HG03354 (cell line): ENCODE results near the gene CNDP1.

ENCODE experiments used
- ATAC-seq: cut with Tn5 transposase; IDR thresholded peaks from one replicate; pipeline ENCODE4 v1.9.1; 2021; ENCODE audit warnings: mild to moderate bottlenecking; ENCODE audit not compliant: unreplicated experiment, poor library complexity, severe bottlenecking

Gene CNDP1

GRCh38 chr18:74610860-74611259 is 76.6 kb downstream of the CNDP1 start:
- ATAC-seq: no peak

DNA sequence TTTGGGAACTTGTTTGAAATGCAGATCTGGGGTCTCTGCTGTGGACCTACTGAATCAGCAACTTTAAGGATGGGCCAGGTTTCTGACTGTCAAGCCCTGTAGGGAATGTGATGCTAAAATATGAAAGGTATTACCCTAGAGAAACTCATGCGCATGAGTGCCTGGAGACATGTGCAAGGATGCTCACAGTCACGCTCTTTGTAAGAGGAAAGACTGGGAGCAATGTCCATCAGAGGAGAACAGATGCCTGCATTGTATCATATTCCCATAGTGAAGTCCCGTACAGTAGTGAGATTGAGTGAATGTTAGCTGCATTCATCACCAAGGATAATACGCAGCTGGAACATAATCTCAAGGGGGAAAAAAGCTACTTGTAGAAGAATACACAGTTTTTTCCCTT is 77.5 kb downstream of the CNDP1 start:
- ATAC-seq: no peak

DNA sequence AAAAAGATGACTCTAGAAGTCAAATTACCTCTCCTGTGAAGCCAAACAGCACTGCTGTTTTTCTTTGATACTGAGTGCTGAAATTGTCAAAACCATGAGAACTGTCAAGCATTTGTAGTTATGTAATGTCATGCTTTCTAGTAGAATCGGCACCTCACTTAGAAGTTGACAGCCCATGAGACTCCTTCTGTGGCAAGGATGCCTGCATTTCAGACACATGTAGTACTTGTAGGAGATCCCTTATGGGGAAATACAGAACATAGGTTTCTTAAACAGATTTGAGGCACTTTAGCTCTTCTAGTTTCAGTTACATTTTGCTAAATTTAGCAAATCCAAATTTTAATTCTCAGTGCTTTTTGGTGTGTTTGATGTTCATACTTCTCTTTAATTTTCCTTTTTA is 79.1 kb downstream of the CNDP1 start:
- no peak for ATAC-seq

GRCh38 chr18:74616494-74616893 is 82.2 kb downstream of the CNDP1 start:
- ATAC-seq: no peak

- no peak for ATAC-seq
Measured at GRCh38 chr18:74617486-74617885, 83.2 kb downstream of the CNDP1 start.

DNA sequence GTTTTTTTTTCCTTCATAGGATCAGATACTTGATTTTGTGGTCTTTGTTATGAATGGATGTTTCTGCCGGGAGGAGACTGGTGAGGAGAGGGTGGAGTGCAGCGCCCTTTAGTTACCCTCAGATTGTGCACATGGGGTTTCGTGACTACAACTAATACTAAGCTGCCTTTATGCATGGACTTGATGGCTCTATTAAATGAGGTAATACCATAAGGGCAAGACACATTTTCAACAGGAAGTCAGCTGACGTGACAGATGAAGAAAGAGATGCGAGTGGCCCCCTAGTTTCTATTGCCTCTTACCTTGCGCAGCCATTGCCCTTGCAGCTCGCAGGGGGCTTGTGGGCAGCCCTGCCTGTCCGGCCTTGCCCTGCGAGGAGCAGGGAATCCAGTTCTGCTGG is 87.8 kb downstream of the CNDP1 start:
- no peak for ATAC-seq

GRCh38 chr18:74623047-74623816 is 88.9 kb downstream of the CNDP1 start:
- ATAC-seq: no peak

DNA sequence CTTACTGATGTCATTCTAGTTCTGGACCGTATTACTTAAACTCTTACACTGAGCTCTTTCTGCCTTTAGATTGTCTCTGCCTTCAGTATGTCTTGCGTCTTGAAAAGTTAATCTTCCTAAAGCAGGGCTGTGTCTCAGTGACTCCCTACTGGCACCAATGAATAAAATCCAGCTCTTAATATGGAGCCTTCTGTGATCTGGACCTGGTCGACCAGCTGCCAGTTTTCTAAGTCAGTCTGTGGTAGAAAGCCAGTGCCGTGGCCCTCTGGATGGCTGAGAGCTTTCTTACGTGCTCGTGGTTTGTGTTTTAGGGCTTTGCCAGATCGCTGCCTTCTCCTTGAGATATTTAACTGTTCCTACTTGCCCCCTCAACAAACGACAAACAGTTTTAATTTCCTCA is 90.2 kb downstream of the CNDP1 start:
- no peak for ATAC-seq

DNA sequence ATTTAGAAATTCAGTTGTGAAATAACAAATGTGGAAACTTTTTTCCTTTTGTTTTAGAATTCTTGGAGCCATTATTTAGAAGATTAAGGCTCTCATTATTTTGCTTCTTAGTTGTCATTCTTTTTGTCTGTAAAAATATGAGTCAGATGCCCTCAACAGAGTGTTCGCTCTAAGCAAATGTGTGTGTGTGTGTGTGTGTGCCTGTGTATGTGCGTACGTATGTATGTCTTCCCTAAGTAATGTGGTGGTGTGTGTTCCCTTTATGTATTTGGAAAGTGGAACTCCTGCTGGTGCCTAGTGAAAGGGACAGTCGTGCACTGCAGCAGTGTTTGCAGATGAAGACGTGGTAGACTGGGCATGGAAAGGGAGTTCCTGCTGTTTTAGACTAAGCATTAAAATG is 90.9 kb downstream of the CNDP1 start:
- ATAC-seq: no peak

- no peak for ATAC-seq
Measured at GRCh38 chr18:74626049-74626874, 92.0 kb downstream of the CNDP1 start.

DNA sequence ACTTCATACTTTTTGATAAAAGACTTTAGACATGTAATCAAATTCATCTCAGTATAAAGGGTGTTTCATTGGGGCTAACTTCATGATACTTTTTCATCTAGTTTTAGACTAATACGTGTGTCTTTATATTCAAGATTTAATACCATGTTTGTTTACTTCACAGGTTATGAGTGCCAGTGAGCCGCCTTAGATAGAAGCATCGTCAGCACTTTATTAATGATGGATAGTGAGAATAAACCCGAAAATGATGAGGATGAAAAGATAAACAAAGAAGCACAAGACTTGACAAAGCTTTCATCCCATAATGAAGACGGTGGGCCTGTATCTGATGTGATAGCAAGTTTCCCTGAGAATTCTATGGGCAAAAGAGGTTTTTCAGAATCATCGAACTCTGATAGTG is 96.5 kb downstream of the CNDP1 start:
- ATAC-seq: no peak

DNA sequence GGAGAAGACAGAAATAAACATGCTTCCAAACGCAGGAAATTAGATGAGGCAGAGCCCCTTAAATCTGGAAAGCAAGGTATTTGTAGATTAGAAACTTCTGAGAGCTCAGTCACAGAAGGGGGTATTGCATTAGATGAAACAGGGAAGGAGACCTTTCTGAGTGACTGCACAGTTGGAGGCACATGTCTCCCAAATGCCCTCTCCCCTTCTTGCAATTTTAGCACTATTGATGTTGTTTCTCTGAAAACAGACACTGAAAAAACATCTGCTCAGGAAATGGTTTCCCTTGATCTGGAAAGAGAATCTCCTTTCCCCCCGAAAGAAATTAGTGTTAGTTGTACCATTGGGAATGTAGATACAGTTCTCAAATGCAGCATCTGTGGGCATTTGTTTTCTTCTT is 96.9 kb downstream of the CNDP1 start:
- no peak for ATAC-seq

DNA sequence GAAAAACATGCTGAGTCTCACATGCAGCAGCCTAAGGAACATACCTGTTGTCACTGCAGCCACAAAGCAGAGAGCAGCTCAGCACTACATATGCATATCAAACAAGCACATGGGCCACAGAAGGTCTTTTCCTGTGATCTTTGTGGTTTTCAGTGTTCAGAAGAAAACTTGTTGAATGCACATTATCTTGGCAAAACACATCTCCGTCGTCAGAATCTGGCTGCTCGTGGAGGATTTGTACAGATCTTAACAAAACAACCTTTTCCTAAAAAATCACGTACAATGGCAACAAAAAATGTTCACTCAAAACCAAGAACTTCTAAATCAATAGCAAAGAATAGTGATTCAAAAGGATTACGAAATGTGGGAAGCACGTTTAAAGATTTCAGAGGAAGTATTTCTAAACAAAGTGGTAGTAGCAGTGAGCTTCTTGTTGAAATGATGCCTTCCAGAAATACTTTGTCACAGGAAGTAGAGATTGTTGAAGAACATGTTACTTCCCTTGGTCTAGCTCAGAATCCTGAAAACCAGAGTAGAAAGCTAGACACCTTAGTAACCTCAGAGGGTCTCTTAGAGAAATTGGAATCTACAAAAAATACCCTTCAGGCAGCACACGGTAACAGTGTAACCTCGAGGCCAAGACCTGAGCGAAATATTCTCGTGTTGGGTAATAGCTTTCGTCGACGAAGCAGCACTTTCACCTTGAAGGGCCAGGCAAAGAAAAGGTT is 97.5 kb downstream of the CNDP1 start:
- ATAC-seq: no peak

DNA sequence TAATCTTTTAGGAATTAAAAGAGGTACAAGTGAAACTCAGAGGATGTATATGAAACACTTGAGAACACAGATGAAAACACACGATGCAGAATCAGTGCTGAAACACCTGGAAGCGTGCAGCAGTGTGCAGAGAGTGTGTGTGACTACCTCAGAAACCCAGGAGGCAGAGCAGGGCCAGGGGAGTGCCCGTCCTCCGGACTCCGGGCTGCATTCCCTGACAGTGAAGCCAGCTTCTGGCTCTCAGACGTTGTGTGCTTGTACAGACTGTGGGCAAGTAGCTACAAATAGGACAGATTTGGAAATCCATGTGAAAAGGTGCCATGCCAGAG is 98.0 kb downstream of the CNDP1 start:
- ATAC-seq: no peak

GRCh38 chr18:74632856-74633255 is 98.6 kb downstream of the CNDP1 start:
- ATAC-seq: no peak

DNA sequence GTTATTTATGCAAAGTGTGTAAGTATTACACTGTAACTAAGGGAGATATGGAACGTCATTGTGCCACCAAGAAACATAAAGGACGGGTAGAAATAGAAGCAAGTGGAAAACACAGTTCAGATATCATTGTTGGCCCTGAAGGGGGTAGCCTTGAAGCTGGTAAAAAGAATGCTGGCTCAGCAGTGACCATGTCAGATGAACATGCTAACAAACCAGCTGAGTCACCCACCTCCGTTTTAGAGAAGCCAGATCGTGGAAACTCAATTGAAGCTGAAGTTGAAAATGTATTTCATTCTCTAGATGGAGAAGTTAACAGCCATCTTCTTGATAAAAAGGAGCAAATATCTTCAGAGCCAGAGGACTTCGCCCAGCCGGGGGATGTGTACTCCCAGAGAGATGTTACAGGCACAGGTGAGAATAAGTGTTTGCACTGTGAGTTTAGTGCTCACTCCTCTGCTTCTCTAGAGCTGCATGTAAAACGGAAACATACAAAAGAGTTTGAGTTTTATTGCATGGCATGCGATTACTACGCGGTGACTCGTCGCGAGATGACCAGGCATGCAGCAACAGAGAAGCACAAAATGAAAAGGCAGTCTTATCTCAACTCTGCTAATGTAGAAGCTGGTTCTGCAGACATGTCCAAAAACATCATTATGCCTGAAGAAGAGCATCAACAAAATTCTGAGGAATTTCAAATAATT is 99.5 kb downstream of the CNDP1 start:
- no peak for ATAC-seq

DNA sequence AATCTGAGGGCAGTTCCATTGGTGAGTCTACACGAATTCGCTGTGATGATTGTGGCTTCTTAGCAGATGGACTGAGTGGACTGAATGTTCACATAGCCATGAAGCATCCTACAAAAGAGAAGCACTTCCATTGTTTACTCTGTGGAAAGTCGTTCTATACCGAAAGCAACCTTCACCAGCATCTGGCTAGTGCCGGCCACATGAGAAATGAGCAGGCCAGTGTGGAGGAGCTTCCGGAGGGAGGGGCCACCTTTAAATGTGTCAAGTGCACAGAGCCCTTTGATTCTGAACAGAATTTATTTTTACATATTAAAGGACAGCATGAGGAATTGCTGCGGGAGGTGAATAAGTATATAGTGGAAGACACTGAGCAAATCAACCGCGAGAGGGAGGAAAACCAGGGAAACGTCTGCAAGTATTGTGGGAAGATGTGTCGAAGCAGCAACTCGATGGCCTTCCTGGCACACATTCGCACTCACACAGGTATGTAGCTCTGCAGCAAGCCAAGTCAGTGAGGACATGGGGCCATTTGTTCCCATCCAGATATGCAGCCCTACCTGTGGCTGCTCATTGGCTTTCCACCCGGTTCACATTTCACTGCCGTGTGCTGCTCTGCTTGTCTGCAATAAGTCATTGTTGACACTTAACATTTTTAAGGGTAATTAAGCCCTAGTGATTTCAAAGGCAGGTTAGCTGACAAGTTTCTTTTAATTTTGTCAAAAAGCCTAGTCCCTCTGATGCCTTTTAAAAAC is 101.1 kb downstream of the CNDP1 start:
- ATAC-seq: no peak
